Keratinocyte (primary cell): Measurements from ENCODE around the gene RRP8. TPM values are rescaled to one million over a fixed set of nuclear protein-coding genes. Genes with fewer than 3 reads are reported as not detected.

Experiments
- DNase-seq: peaks from one replicate; pipeline ENCODE4 v3.0.0-alpha.2; 2011; ENCODE audit warnings: low read depth, missing footprints, low spot score
- FAIRE-seq: peaks from 2 replicates; lab custom pipeline; 2011; peaks lifted over from hg19 to GRCh38; lab: Jason Lieb, UNC
- H2AFZ ChIP-seq: 2 replicates; pipeline ENCODE4 v1.6.0; 2012; ENCODE audit warnings: low read length, control low read depth, inconsistent platforms; ENCODE audit not compliant: control insufficient read depth
- H3K27ac ChIP-seq: 2 replicates; pipeline ENCODE4 v1.5.1; 2011; ENCODE audit warnings: low read length; ENCODE audit not compliant: control insufficient read depth, insufficient read depth
- H3K27me3 ChIP-seq: 3 replicates; pipeline ENCODE4 v1.6.0; 2011; ENCODE audit warnings: low read length; ENCODE audit not compliant: control insufficient read depth, insufficient read depth; ENCODE audit errors: extremely low read depth
- H3K36me3 ChIP-seq, 2 experiments: 2 replicates in 1 of 2; 3 replicates in 1 of 2; pipeline ENCODE4 v1.5.1; 2011; ENCODE audit warnings: low read length in 2 of 2, mild to moderate bottlenecking in 1 of 2; ENCODE audit not compliant: control insufficient read depth in 2 of 2, insufficient read depth in 2 of 2; ENCODE audit errors: extremely low read depth in 1 of 2
- H3K4me1 ChIP-seq: 3 replicates; pipeline ENCODE4 v1.5.1; 2011; ENCODE audit warnings: low read length; ENCODE audit not compliant: control insufficient read depth, insufficient read depth; ENCODE audit errors: extremely low read depth
- H3K4me2 ChIP-seq: 3 replicates; pipeline ENCODE4 v1.6.0; 2011; ENCODE audit warnings: low read depth, low read length; ENCODE audit not compliant: control insufficient read depth, insufficient read depth; ENCODE audit errors: extremely low read depth
- H3K4me3 ChIP-seq, 3 experiments: fragments of 200-600 bp in 1 of 3; sonication (generic) in 1 of 3; 2 replicates in 2 of 3; 3 replicates in 1 of 3; pipeline ENCODE4 v1.5.1; 2011 to 2016; ENCODE audit warnings: low read length in 3 of 3, mild to moderate bottlenecking in 3 of 3, control low read depth in 2 of 3, inconsistent platforms in 1 of 3, low read depth in 1 of 3, mixed read lengths in 1 of 3, mixed run types in 1 of 3, moderate library complexity in 1 of 3; ENCODE audit not compliant: control insufficient read depth in 2 of 3, insufficient read depth in 2 of 3; ENCODE audit errors: extremely low read depth in 1 of 3
- H3K79me2 ChIP-seq: 2 replicates; pipeline ENCODE4 v1.6.0; 2012; ENCODE audit warnings: low read length; ENCODE audit not compliant: control insufficient read depth, insufficient read depth
- H3K9ac ChIP-seq: 3 replicates; pipeline ENCODE4 v1.6.0; 2011; ENCODE audit warnings: low read length; ENCODE audit not compliant: control insufficient read depth, insufficient read depth; ENCODE audit errors: extremely low read depth
- H3K9me1 ChIP-seq: 3 replicates; pipeline ENCODE4 v1.6.0; 2011; ENCODE audit warnings: low read length; ENCODE audit not compliant: control insufficient read depth, insufficient read depth; ENCODE audit errors: extremely low read depth
- H3K9me3 ChIP-seq: 2 replicates; pipeline ENCODE4 v1.5.1; 2012; ENCODE audit warnings: low read depth, low read length; ENCODE audit not compliant: control insufficient read depth
- H4K20me1 ChIP-seq: 3 replicates; pipeline ENCODE4 v1.6.0; 2011; ENCODE audit warnings: low read length; ENCODE audit not compliant: control insufficient read depth, insufficient read depth; ENCODE audit errors: extremely low read depth
- EZH2 ChIP-seq: IDR thresholded peaks from one replicate; pipeline ENCODE4 v1.6.1; 2012; ENCODE audit warnings: inconsistent platforms, mild to moderate bottlenecking, low read length, moderate library complexity
- dilution Hi-C: fragments of 300-500 bp; cut with MboI; formaldehyde crosslinking; loops from one replicate; pipeline ENCODE4 v1.7.0; 2020; ENCODE audit warnings: low sequenced_read_pairs; ENCODE audit not compliant: extremely low pct_ligation_motif_present
- polyA plus RNA-seq, 5 experiments: library from polyadenylated mRNA; depleted of rRNA in 3 of 5; stranded (reverse) in 3 of 5; stranded (forward) in 1 of 5; unstranded in 1 of 5; fragments of >200 nt; gene quantifications; 1 replicate in 1 of 5; 2 replicates in 3 of 5; 3 replicates in 1 of 5; pipeline versions ENCODE4 v1.2.1 to v1.2.3, GENCODE V29; 2011 to 2012; ENCODE audit warnings: missing spikeins in 2 of 5, low read depth in 1 of 5, low replicate concordance in 1 of 5
- TF ChIP-seq, protein P1 (sequence below), 3 experiments: IDR thresholded peaks in 1 of 3; conservative IDR thresholded peaks in 1 of 3; optimal IDR thresholded peaks in 1 of 3; 2 replicates in 2 of 3; 3 replicates in 1 of 3; pipeline versions ENCODE3 to v1.5.1; 2011; ENCODE audit warnings: low read length in 3 of 3, mild to moderate bottlenecking in 3 of 3, moderate library complexity in 2 of 3, control low read depth in 1 of 3, inconsistent platforms in 1 of 3; ENCODE audit not compliant: insufficient read depth in 2 of 3; ENCODE audit errors: extremely low read depth in 1 of 3

RRP8 gene
- polyA plus RNA-seq, 1 donor (not counting 4 experiments of a cell fraction or from before 2014, with no cell fraction given): 15.0 TPM

GRCh38 chr11:6599881-6600390 is 3.5 kb downstream of the RRP8 start:
- dilution Hi-C loops: no loop called here
- H3K9me1 ChIP-seq: peaks cover 3% of the 10 kb centered on the region
- no peaks in the 10 kb centered on the region for H3K27me3 ChIP-seq
- TF ChIP-seq EZH2: no peak
- TF ChIP-seq, protein P1, sequence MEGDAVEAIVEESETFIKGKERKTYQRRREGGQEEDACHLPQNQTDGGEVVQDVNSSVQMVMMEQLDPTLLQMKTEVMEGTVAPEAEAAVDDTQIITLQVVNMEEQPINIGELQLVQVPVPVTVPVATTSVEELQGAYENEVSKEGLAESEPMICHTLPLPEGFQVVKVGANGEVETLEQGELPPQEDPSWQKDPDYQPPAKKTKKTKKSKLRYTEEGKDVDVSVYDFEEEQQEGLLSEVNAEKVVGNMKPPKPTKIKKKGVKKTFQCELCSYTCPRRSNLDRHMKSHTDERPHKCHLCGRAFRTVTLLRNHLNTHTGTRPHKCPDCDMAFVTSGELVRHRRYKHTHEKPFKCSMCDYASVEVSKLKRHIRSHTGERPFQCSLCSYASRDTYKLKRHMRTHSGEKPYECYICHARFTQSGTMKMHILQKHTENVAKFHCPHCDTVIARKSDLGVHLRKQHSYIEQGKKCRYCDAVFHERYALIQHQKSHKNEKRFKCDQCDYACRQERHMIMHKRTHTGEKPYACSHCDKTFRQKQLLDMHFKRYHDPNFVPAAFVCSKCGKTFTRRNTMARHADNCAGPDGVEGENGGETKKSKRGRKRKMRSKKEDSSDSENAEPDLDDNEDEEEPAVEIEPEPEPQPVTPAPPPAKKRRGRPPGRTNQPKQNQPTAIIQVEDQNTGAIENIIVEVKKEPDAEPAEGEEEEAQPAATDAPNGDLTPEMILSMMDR (optimal IDR thresholded peaks at IDR 0.05 in 1 of 3, IDR thresholded peaks at IDR 0.05 in 1 of 3, conservative IDR thresholded peaks at IDR 0.05 in 1 of 3; ENCODE audit: extremely low read depth in 1 of 3, insufficient read depth in 2 of 3, low read length in 3 of 3): no peak
- H3K9ac ChIP-seq: no peak overlapping the region
- no peak overlapping the region for H3K4me2 ChIP-seq
- H3K4me3 ChIP-seq: no peak overlapping the region
- no peak overlapping the region for H2AFZ ChIP-seq
- DNase-seq (no peak), FAIRE-seq (no peak)
- H3K27ac ChIP-seq: no peak overlapping the region
- H3K9me3 ChIP-seq: no peaks in the 10 kb centered on the region
- peaks cover 24 to 46% of the 10 kb centered on the region in 2 experiments for H3K36me3 ChIP-seq
- H3K79me2 ChIP-seq: peaks cover 59% of the 10 kb centered on the region
- peaks cover 14% of the 10 kb centered on the region for H3K4me1 ChIP-seq
- no peaks in the 10 kb centered on the region for H4K20me1 ChIP-seq

GRCh38 chr11:6599449-6599848 is 4.0 kb downstream of the RRP8 start:
- dilution Hi-C loops: no loop called here

More at GRCh38 chr11:6599449-6599848, 4.0 kb downstream of the RRP8 start:
- Histone ChIP-seq H3K4me3 (no peak overlapping the region), H3K9ac (no peak overlapping the region), H3K9me1 (peaks cover 3% of the 10 kb centered on the region), H2AFZ (no peak overlapping the region), H3K4me2 (no peak overlapping the region), H3K79me2 (peaks cover 54% of the 10 kb centered on the region), H4K20me1 (no peaks in the 10 kb centered on the region), H3K27me3 (no peaks in the 10 kb centered on the region), H3K27ac (no peak overlapping the region), H3K4me1 (peaks cover 9% of the 10 kb centered on the region), H3K9me3 (no peaks in the 10 kb centered on the region), H3K36me3 (peaks cover 26 to 46% of the 10 kb centered on the region in 2 experiments)
- TF ChIP-seq, protein P1 (optimal IDR thresholded peaks at IDR 0.05 in 1 of 3, IDR thresholded peaks at IDR 0.05 in 1 of 3, conservative IDR thresholded peaks at IDR 0.05 in 1 of 3; ENCODE audit: extremely low read depth in 1 of 3, insufficient read depth in 2 of 3, low read length in 3 of 3): no peak
- no peak for TF ChIP-seq EZH2
- DNase-seq (no peak), FAIRE-seq (no peak)
